Lung (tissue), 12 donors: ENCODE results near the gene TMCC3. TPM values are rescaled to one million over a fixed set of nuclear protein-coding genes. Genes with fewer than 3 reads are reported as not detected.

ENCODE experiments used
- ATAC-seq: fragments of 200-7000 bp; cut with Tn5 transposase; one replicate; pipeline ENCODE4 v1.9.1; 2020; ENCODE audit warnings: moderate number of reproducible peaks; ENCODE audit not compliant: insufficient read depth, low FRiP score
- DNase-seq, 3 donors: peaks; one replicate each; pipeline ENCODE4 v3.0.0-alpha.2; 2013 to 2017
- H3K27ac ChIP-seq, 2 donors: one replicate each; pipeline ENCODE4 v1.5.1; 2013; ENCODE audit warnings: mild to moderate bottlenecking in 2 of 2, moderate library complexity in 2 of 2, control low read depth in 1 of 2, inconsistent platforms in 1 of 2, low read depth in 1 of 2, low read length in 1 of 2
- H3K27me3 ChIP-seq, 3 donors: one replicate each; pipeline ENCODE4 v1.5.1; 2013; ENCODE audit warnings: low read length in 2 of 3; ENCODE audit not compliant: control insufficient read depth in 3 of 3, insufficient read depth in 3 of 3
- H3K36me3 ChIP-seq, 4 donors: one replicate each; pipeline ENCODE4 v1.5.1; 2013; ENCODE audit warnings: low read length in 4 of 4, mild to moderate bottlenecking in 1 of 4, moderate library complexity in 1 of 4; ENCODE audit not compliant: control insufficient read depth in 4 of 4, insufficient read depth in 4 of 4
- H3K4me1 ChIP-seq, 5 donors: one replicate each; pipeline ENCODE4 v1.5.1; 2013; ENCODE audit warnings: low read length in 5 of 5, mild to moderate bottlenecking in 2 of 5, moderate library complexity in 1 of 5; ENCODE audit not compliant: control insufficient read depth in 5 of 5, insufficient read depth in 5 of 5
- H3K4me3 ChIP-seq: one replicate; pipeline ENCODE4 v1.5.1; 2013; ENCODE audit warnings: mild to moderate bottlenecking, control low read depth, moderate library complexity
- H3K9ac ChIP-seq, 2 donors: one replicate each; pipeline ENCODE4 v1.5.1; 2013; ENCODE audit warnings: low read length in 2 of 2, control low read depth in 1 of 2; ENCODE audit not compliant: insufficient read depth in 1 of 2
- H3K9me3 ChIP-seq, 4 donors: one replicate each; pipeline ENCODE4 v1.5.1; 2013; ENCODE audit warnings: low read length in 3 of 4, mild to moderate bottlenecking in 1 of 4, moderate library complexity in 1 of 4; ENCODE audit not compliant: control insufficient read depth in 4 of 4, insufficient read depth in 3 of 4
- WGBS, 2 donors: extraction: QIAGEN DNeasy Blood & Tissue Kit; methylation state at CpG; one replicate each; pipeline ENCODE4 v1.1.7; 2013; 5-methylcytosine and 5-hydroxymethylcytosine counted together
- polyA plus RNA-seq, 2 donors: library from polyadenylated mRNA; stranded (reverse); fragments of 200-250 nt; gene quantifications; one replicate each; pipeline ENCODE4 v1.2.1, GENCODE V29; 2013
- total RNA-seq, 2 donors: library from RNA; depleted of rRNA in 1 of 2; stranded (reverse); fragments of >200 nt in 1 of 2; gene quantifications; one replicate each; pipeline ENCODE4 v1.2.1, GENCODE V29; 2014 to 2021
- TF ChIP-seq, protein P1 (sequence below): IDR thresholded peaks from 2 replicates; pipeline ENCODE4 v1.5.1; 2012; ENCODE audit warnings: mild to moderate bottlenecking; ENCODE audit errors: control extremely low read depth, extremely low read depth
- donor health status: control.
- donor health status: control.
- donor health status: Bipolar disorder and iron deficiency.
- donor health status: healthy.
- donor health status: DM: yes; HTN: yes; CAD: no.

TMCC3 gene
- total and polyA plus RNA-seq, 4 donors: 1.7 to 17.8 (median 7.6) TPM

DNA sequence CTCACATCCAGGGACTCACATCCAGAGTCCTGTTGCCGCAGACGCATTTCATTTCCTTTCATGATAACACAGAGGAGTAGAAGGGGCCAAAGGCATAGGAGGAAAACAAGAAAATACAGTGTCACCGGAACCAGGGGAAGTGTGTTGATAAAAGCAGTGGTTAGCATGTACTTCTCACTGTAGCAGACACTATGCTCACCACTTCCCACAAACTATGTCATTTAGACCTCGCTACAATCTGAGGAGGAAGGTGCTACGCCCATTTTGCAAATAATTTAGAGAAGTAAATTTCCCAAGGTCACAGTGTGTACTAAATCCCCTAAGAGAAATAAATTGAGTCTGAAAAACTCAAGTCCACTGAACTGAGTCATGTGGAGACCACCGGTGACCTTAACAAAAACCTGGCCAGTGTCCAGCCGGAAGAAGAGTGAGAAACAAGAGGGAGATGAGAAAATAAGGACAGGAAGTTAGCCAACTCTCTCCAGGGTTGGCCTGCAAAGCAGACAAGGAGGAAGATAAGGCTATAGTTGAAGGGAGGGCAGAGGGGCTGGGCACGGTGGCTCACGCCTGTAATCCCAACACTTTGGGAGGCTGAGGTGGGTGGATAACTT is 25.8 kb upstream of the TMCC3 start:
- no peak overlapping the region for H3K9ac ChIP-seq
- H3K27ac ChIP-seq: peak overlapping the region; percentile 34 to 70
- ATAC-seq (peak; percentile 72), DNase-seq (peak in 1 of 3 donors; percentile 19)
- no peaks in the 10 kb centered on the region for H3K36me3 ChIP-seq
- H3K4me1 ChIP-seq: peaks cover 0 to 7% (median 0%) of the 10 kb centered on the region in 5 donors
- no peak overlapping the region for H3K4me3 ChIP-seq
- 17 to 37% methylated on average over 9 of the region's 9 CpGs for WGBS, 2 donors
- no peaks in the 10 kb centered on the region for H3K9me3 ChIP-seq
- no peaks in the 10 kb centered on the region for H3K27me3 ChIP-seq
- TF ChIP-seq, protein P1, sequence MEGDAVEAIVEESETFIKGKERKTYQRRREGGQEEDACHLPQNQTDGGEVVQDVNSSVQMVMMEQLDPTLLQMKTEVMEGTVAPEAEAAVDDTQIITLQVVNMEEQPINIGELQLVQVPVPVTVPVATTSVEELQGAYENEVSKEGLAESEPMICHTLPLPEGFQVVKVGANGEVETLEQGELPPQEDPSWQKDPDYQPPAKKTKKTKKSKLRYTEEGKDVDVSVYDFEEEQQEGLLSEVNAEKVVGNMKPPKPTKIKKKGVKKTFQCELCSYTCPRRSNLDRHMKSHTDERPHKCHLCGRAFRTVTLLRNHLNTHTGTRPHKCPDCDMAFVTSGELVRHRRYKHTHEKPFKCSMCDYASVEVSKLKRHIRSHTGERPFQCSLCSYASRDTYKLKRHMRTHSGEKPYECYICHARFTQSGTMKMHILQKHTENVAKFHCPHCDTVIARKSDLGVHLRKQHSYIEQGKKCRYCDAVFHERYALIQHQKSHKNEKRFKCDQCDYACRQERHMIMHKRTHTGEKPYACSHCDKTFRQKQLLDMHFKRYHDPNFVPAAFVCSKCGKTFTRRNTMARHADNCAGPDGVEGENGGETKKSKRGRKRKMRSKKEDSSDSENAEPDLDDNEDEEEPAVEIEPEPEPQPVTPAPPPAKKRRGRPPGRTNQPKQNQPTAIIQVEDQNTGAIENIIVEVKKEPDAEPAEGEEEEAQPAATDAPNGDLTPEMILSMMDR: no peak

DNA sequence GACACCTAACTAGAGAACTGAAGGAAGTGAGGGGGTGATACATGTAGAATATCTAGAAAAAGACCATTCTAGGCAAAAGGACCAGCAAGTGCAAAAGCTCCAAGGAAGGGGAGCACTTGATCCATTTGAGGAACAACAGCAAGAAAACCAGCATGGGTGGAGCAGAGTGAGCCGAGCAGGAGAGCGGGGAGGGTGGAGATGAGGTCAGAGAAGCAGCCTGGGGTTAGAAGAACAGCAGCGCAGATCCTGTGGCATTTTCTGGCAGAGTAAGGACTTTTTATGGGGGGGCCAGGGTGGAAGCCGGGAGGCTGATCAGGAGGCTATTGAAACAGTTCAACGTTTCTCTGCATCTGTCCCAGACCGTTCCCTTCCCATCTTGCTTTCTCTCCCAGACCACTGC is 24.5 kb upstream of the TMCC3 start:
- Histone ChIP-seq H3K36me3 (no peaks in the 10 kb centered on the region), H3K4me3 (no peak overlapping the region), H3K4me1 (peaks cover 0 to 8% (median 2%) of the 10 kb centered on the region in 5 donors), H3K27me3 (no peaks in the 10 kb centered on the region), H3K9me3 (no peaks in the 10 kb centered on the region), H3K27ac (peak overlapping the region in 1 of 2 donors; percentile 15), H3K9ac (no peak overlapping the region)
- DNase-seq (no peak), ATAC-seq (peak; percentile 78)
- TF ChIP-seq, protein P1: no peak
- WGBS, 2 donors: 40 to 45% methylated on average over 6 of the region's 6 CpGs

DNA sequence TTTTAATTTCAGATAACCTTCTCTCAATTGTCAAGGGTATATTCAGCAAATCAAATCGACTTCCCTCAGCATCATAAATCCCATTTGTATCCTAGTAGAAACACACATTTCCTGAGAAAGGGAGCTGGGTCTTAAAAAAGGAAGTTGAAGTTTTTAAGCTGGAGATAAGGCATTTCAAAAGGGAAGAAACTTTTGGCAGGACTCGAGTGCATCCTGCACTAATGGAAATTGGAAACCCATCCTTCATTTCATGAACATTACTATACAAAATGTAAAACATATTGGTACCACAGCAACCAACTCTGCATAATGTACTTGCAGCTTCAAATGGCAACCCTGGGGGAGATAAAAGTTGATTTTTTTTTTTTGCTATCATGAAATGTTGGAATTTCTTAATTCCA is 23.7 kb upstream of the TMCC3 start:
- H3K27ac ChIP-seq: no peak overlapping the region
- DNase-seq (peak in 1 of 3 donors; percentile 24), ATAC-seq (no peak)
- H3K4me1 ChIP-seq: peaks cover 0 to 8% (median 2%) of the 10 kb centered on the region in 5 donors
- H3K9me3 ChIP-seq: no peaks in the 10 kb centered on the region
- no peaks in the 10 kb centered on the region for H3K36me3 ChIP-seq
- TF ChIP-seq, protein P1: no peak
- H3K4me3 ChIP-seq: no peak overlapping the region
- no peak overlapping the region for H3K9ac ChIP-seq
- H3K27me3 ChIP-seq: no peaks in the 10 kb centered on the region
- 20 to 21% methylated on average over 2 of the region's 2 CpGs for WGBS, 2 donors

DNA sequence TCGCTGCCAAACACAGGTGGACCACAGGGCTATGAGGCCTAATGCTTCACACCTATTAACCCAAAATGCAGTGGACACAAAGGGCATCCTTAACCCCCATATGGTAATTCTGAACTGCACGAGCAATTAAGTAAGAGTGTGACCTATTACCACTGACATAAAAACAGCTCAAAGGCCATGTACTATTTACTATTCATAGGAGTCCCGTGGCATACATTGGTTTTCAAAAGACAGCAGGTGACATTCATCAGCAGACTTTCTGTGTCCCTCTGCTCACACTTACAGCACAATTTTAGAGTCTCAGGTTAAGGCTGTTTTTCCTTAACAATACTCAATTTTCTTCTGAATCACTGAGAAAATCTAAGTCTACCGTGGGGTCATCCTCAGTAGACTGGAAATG is 23.1 kb upstream of the TMCC3 start:
- H3K36me3 ChIP-seq: no peaks in the 10 kb centered on the region
- peaks cover 0 to 8% (median 2%) of the 10 kb centered on the region in 5 donors for H3K4me1 ChIP-seq
- TF ChIP-seq, protein P1: no peak
- no peak overlapping the region for H3K27ac ChIP-seq
- H3K9ac ChIP-seq: no peak overlapping the region
- no peaks in the 10 kb centered on the region for H3K9me3 ChIP-seq
- 76% methylated on average over 4 of the region's 4 CpGs for WGBS, 2 donors
- H3K4me3 ChIP-seq: no peak overlapping the region
- no peak for DNase-seq
- ATAC-seq: no peak
- H3K27me3 ChIP-seq: no peaks in the 10 kb centered on the region
